Type B pancreatic cell (in vitro differentiated cells): ENCODE results near the gene LRP1B. TPM values are rescaled to one million over a fixed set of nuclear protein-coding genes. Genes with fewer than 3 reads are reported as not detected.

Experiments used
- DNase-seq: peaks from one replicate; pipeline ENCODE4 v3.0.0; 2021; ENCODE audit warnings: mixed read lengths; ENCODE audit not compliant: unreplicated experiment; ENCODE audit errors: extremely low spot score
- H3K27ac Mint-ChIP-seq: 2 replicates; pipeline ENCODE4 v1.8.0; 2021; ENCODE audit warnings: mild to moderate bottlenecking, mixed read lengths
- H3K27me3 Mint-ChIP-seq: 2 replicates; pipeline ENCODE4 v1.8.0; 2021; ENCODE audit warnings: mixed read lengths
- H3K36me3 Mint-ChIP-seq: 2 replicates; pipeline ENCODE4 v1.8.0; 2021; ENCODE audit warnings: mixed read lengths
- H3K4me1 Mint-ChIP-seq: one replicate; pipeline ENCODE4 v1.8.0; 2021; ENCODE audit warnings: mixed read lengths; ENCODE audit not compliant: unreplicated experiment
- H3K4me3 Mint-ChIP-seq: 2 replicates; pipeline ENCODE4 v1.8.0; 2021; ENCODE audit warnings: mild to moderate bottlenecking, mixed read lengths
- H3K9me3 Mint-ChIP-seq: 2 replicates; pipeline ENCODE4 v1.8.0; 2021; ENCODE audit warnings: mixed read lengths
- total RNA-seq: library from RNA; stranded (reverse); gene quantifications from 2 replicates; pipeline ENCODE4 v1.2.1, GENCODE V29; 2021; ENCODE audit warnings: low replicate concordance
- TF ChIP-seq, protein P1 (sequence below): fragments of 200-600 bp; sonication (generic); conservative IDR thresholded peaks from 2 replicates; pipeline ENCODE4 v1.5.0; 2021; ENCODE audit warnings: antibody characterized with exemption, mild to moderate bottlenecking

Gene LRP1B
- total RNA-seq, 1 donor from 2014 or later = 16.0 TPM

DNA sequence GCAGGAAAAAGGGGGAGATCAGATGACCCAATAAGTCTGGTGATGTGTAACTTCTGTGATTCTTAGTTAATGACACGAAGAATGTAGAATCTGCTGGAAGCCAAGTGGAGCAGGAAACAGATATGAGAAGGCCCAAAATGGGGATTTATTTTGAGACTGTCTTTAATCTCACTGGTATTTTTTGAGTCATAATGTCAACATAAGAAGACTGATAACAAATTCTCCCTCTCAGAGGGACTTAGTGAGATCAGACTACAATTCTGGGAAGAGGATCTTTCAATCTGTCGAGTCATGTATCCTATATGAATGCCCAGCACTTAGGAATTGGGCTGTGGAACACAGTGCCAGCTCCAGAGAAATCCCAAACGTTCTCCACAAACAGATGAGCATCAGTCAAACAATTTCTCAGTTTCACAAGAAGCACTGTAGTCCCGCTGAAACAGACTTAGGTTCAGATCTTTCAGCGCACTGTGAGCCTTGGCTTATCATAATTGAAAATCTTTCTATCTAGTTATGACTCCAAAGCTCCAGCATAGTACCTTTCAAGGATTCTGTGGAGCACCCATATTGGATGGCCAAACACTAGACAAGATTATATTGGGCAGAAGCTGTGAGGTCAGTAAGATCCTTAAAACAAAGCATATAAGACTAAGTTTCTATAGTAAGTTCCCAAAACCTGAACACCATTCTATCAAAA lies 738.2 kb downstream of the LRP1B start:
- Mint-ChIP-seq H3K36me3 (no peaks in the 10 kb centered on the region), H3K27ac (no peak overlapping the region), H3K9me3 (peaks cover 4% of the 10 kb centered on the region), H3K4me3 (no peak overlapping the region), H3K4me1 (peaks cover 7% of the 10 kb centered on the region), H3K27me3 (no peaks in the 10 kb centered on the region)
- TF ChIP-seq, protein P1, sequence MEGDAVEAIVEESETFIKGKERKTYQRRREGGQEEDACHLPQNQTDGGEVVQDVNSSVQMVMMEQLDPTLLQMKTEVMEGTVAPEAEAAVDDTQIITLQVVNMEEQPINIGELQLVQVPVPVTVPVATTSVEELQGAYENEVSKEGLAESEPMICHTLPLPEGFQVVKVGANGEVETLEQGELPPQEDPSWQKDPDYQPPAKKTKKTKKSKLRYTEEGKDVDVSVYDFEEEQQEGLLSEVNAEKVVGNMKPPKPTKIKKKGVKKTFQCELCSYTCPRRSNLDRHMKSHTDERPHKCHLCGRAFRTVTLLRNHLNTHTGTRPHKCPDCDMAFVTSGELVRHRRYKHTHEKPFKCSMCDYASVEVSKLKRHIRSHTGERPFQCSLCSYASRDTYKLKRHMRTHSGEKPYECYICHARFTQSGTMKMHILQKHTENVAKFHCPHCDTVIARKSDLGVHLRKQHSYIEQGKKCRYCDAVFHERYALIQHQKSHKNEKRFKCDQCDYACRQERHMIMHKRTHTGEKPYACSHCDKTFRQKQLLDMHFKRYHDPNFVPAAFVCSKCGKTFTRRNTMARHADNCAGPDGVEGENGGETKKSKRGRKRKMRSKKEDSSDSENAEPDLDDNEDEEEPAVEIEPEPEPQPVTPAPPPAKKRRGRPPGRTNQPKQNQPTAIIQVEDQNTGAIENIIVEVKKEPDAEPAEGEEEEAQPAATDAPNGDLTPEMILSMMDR = no peak
- no peak for DNase-seq

DNA sequence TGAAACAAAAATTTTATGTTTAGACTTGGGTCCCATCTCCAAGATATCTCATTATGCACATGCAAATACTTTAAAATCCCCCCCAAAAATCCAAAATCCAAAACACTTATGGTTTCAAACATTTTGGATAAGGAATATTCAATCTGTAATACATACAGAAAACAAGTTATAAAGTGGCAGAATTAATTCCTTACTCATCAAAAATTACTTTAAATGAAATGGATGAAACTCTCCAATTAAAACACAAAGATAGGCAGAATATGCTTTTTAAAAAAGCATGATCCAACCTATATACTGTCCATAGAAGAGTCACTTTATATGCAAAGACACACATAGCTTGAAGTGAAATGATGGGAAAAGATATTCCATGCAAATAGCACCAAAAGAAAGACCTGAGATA lies 744.6 kb downstream of the LRP1B start:
- Mint-ChIP-seq H3K27ac (no peak overlapping the region), H3K9me3 (peaks cover 4% of the 10 kb centered on the region)

DNA sequence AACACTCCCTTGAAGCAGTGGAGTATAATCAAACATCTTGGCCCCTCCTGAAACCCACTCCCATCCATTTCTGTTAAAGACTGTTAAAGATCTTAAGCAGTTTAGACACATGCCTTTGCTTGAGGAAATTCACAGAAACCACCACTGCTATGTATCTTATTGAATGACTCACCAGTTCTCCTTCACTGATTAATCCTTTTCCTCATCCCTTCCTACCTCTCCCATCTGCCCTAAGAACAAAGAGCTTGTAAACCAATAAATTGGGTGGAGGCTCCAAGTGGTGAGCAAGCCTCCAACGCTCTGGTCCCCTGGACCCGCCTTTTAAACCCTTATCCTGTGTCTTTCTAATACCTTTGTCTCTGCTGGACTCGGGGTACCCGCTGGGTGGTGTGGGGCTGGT lies 746.1 kb downstream of the LRP1B start:
- Mint-ChIP-seq H3K4me3 (no peak overlapping the region), H3K4me1 (peaks cover 8% of the 10 kb centered on the region), H3K27ac (no peak overlapping the region), H3K36me3 (no peaks in the 10 kb centered on the region), H3K27me3 (no peaks in the 10 kb centered on the region), H3K9me3 (peaks cover 4% of the 10 kb centered on the region)
- no peak for DNase-seq
- TF ChIP-seq, protein P1 = no peak

More for the DNA sequence above, 744.6 kb downstream of the LRP1B start:
- Mint-ChIP-seq H3K27me3 (no peaks in the 10 kb centered on the region), H3K4me1 (no peaks in the 10 kb centered on the region), H3K36me3 (no peaks in the 10 kb centered on the region), H3K4me3 (no peak overlapping the region)
- TF ChIP-seq, protein P1 = no peak
- no peak for DNase-seq

GRCh38 chr2:141381946-141382345 lies 748.9 kb downstream of the LRP1B start:
- Mint-ChIP-seq H3K36me3 (no peaks in the 10 kb centered on the region), H3K4me3 (no peak overlapping the region), H3K27ac (no peak overlapping the region), H3K4me1 (peaks cover 8% of the 10 kb centered on the region), H3K27me3 (no peaks in the 10 kb centered on the region), H3K9me3 (peaks cover 6% of the 10 kb centered on the region)
- no peak for DNase-seq
- TF ChIP-seq, protein P1 = no peak

DNA sequence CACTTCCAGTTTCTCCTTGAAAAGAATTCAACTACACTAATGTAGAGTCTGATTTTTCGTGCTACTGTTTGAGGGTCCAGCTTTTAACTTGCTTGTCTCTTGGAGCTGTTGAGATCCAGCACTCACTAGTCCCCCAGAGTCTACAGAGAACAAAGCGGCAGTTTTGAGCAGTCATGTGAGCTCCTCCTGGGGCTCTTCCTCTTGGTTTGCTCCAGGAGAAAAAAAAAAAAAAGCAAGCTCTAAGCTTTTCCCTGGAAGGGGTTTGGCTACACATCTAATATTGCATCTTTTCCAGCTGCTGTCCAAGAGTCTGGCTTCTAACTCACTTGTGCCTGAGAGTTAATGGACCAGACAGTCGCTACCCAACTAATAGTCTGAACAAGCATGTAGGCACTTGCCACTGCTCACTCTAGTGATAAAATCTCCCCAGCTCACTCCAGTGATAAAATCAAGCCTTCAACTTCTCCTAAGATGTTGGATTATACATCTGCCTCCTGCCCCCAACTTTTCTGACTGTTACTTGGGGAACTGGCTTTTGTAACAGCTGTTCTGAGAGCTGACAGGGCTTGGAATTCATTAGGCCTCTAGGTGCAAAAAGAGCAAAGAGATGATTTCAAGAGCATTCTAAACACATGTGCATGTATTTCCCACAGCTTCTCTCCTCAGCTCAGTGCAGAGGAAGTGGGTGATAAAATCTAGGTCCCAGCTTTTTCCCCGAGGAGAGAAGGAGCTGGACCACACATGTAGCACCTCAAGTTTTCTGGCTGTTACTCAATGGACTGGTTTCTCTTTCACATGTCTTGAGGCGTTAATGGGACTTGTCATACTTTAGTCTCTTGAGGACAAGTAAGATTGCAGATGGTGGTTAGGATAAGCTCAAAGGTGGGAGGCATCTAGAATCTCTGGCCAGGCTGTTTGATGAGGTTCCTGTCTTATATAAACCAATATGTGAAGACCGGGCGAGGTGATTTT lies 750.5 kb downstream of the LRP1B start:
- TF ChIP-seq, protein P1 = no peak
- Mint-ChIP-seq H3K4me3 (no peak overlapping the region), H3K36me3 (no peaks in the 10 kb centered on the region), H3K27ac (no peak overlapping the region), H3K27me3 (no peaks in the 10 kb centered on the region), H3K9me3 (peaks cover 6% of the 10 kb centered on the region), H3K4me1 (peaks cover 8% of the 10 kb centered on the region)
- no peak for DNase-seq
